A673 (cell line): ENCODE data around the gene BACH1. TPM values are rescaled to one million over a fixed set of nuclear protein-coding genes. Genes with fewer than 3 reads are reported as not detected.

ENCODE experiments used
- BruUV-seq: library from RNA; stranded (reverse); fragments of 400-500 nt; replicated peaks from 2 replicates; lab custom pipeline; 2021; lab: Mats Ljungman, UMichigan
- CTCF ChIA-PET: fragments of 300-600 bp; sonication (Branson Sonifier 250); formaldehyde crosslinking; loops from one replicate; lab custom pipeline; 2022; ENCODE audit warnings: antibody characterized with exemption; lab: Charles Lee
- POLR2A ChIA-PET: fragments of 300-600 bp; sonication (Branson Sonifier 250); formaldehyde crosslinking; loops from one replicate; lab custom pipeline; 2022; ENCODE audit warnings: antibody characterized with exemption; ENCODE audit not compliant: low non-redundant PET; lab: Charles Lee
- DNase-seq: peaks from one replicate; pipeline ENCODE4 v3.0.0-alpha.2; 2015; ENCODE audit warnings: low spot score
- H3K27ac ChIP-seq: fragments of 200-600 bp; sonication (generic); 2 replicates; pipeline ENCODE4 v1.5.1; 2016; ENCODE audit warnings: mixed run types, low read depth, mild to moderate bottlenecking, mixed read lengths, antibody characterized with exemption, low read length; ENCODE audit not compliant: poor library complexity, severe bottlenecking
- H3K27me3 ChIP-seq: fragments of 200-600 bp; sonication (generic); replicated peaks from 2 replicates; pipeline ENCODE4 v1.6.1; 2017; ENCODE audit warnings: mixed run types, low read depth, mild to moderate bottlenecking, mixed read lengths, antibody characterized with exemption, low read length; ENCODE audit not compliant: insufficient read depth, poor library complexity
- H3K36me3 ChIP-seq: fragments of 200-600 bp; sonication (generic); 2 replicates; pipeline ENCODE4 v1.6.1; 2016; ENCODE audit warnings: mixed run types, mild to moderate bottlenecking, mixed read lengths, antibody characterized with exemption, low read length; ENCODE audit not compliant: insufficient read depth, poor library complexity, severe bottlenecking
- H3K4me1 ChIP-seq: fragments of 200-600 bp; sonication (generic); 2 replicates; pipeline ENCODE4 v1.6.1; 2017; ENCODE audit warnings: mixed run types, mild to moderate bottlenecking, mixed read lengths, antibody characterized with exemption, low read length; ENCODE audit not compliant: insufficient read depth, poor library complexity, severe bottlenecking
- H3K4me3 ChIP-seq: fragments of 200-600 bp; sonication (generic); 2 replicates; pipeline ENCODE4 v1.5.1; 2016; ENCODE audit warnings: low read depth, mixed run types, mild to moderate bottlenecking, mixed read lengths, low read length; ENCODE audit not compliant: poor library complexity, severe bottlenecking
- H3K9me3 ChIP-seq: fragments of 200-600 bp; sonication (generic); 2 replicates; pipeline ENCODE4 v1.6.1; 2016; ENCODE audit warnings: mixed run types, low read depth, mild to moderate bottlenecking, mixed read lengths, antibody characterized with exemption, low read length; ENCODE audit not compliant: poor library complexity, severe bottlenecking
- EZH2 ChIP-seq: fragments of 200-600 bp; sonication (generic); IDR thresholded peaks from 2 replicates; pipeline ENCODE4 v1.6.1; 2017; ENCODE audit warnings: borderline replicate concordance, low read depth, mild to moderate bottlenecking, mixed read lengths, antibody characterized with exemption, low read length; ENCODE audit not compliant: poor library complexity, severe bottlenecking
- intact Hi-C: fragments of 100-400 bp; cut with micrococcal nuclease; formaldehyde crosslinking; loops from one replicate; pipeline ENCODE4 v1.10.0; 2022; ENCODE audit not compliant: unreplicated experiment
- total RNA-seq: library from RNA; stranded (reverse); gene quantifications from 2 replicates; pipeline ENCODE4 v1.2.3, GENCODE V29; 2021
- TF ChIP-seq, protein P1 (sequence below): fragments of 300-800, 200-600 bp; sonication (generic); conservative IDR thresholded peaks from 2 replicates; pipeline ENCODE4 v1.5.1; 2017; ENCODE audit warnings: low read depth, mild to moderate bottlenecking, antibody characterized with exemption, low read length, moderate library complexity, mixed read lengths

BACH1 gene
- total RNA-seq, 1 experiment from 2014 or later, result 103 TPM

DNA sequence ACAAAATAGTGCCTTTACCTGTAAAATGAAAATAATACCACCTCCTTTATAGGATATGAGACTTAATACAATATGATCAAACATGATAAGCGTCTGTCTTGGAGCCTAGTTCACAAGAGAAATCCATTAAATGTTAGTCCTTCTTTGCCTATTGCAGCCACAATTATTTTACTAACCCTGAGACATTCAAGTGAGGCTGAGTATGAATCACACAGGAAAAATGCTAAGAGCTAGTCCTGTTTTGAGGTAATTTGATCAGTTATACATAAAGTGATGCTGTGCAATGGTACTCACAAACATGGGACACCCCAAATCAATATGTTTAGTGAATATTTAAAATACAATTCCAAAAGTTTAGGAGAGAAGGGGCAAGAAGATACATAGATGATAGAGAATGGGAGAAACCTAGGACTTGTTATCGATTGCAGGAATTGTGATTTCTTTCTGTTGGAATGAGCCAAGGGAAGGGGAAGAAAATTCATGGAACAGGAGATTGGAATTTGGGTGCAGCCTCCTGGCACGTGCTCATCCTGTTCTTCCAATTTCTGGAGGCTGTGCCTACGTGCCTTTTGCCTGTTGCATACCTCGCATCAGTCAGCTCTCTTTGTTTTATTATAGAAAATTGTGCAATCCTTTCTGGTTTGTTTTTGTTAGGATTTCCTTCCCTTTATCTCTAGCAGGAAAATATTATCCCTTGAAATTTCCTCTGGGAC is 39.9 kb upstream of the BACH1 start:
- CTCF ChIA-PET, result no interaction called here
- DNase-seq, result no peak
- no peaks in the 10 kb centered on the region for H3K36me3 ChIP-seq
- H3K9me3 ChIP-seq, result peaks cover 9% of the 10 kb centered on the region
- no TSS peak for BruUV-seq
- H3K4me3 ChIP-seq, result no peak overlapping the region
- peaks cover 12% of the 10 kb centered on the region for H3K4me1 ChIP-seq
- TF ChIP-seq, protein P1, sequence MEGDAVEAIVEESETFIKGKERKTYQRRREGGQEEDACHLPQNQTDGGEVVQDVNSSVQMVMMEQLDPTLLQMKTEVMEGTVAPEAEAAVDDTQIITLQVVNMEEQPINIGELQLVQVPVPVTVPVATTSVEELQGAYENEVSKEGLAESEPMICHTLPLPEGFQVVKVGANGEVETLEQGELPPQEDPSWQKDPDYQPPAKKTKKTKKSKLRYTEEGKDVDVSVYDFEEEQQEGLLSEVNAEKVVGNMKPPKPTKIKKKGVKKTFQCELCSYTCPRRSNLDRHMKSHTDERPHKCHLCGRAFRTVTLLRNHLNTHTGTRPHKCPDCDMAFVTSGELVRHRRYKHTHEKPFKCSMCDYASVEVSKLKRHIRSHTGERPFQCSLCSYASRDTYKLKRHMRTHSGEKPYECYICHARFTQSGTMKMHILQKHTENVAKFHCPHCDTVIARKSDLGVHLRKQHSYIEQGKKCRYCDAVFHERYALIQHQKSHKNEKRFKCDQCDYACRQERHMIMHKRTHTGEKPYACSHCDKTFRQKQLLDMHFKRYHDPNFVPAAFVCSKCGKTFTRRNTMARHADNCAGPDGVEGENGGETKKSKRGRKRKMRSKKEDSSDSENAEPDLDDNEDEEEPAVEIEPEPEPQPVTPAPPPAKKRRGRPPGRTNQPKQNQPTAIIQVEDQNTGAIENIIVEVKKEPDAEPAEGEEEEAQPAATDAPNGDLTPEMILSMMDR, result no peak
- no peak for TF ChIP-seq EZH2
- intact Hi-C loops, result no loop called here
- POLR2A ChIA-PET, result no interaction called here
- H3K27me3 ChIP-seq, result no peaks in the 10 kb centered on the region
- no peak overlapping the region for H3K27ac ChIP-seq

DNA sequence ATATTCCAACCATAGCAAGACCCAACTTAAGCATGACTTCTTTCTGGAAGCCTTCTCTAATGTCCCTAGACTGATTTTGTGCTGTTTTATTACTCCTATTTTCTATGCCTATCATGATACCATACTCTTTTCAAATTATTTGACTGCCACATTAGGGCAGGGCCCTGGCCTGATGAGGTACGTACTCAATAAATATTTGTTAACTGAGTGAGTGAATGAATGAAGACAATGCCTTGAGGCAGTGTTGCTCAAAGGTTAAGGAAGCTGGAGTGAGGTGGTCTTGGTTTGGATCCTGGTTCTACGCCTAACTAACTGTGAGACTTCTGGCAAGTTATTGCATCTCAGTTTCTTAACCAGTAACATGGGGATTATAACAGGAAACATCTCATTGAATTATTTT is 38.3 kb upstream of the BACH1 start:
- Histone ChIP-seq H3K9me3 (no peaks in the 10 kb centered on the region), H3K36me3 (no peaks in the 10 kb centered on the region), H3K27me3 (no peaks in the 10 kb centered on the region), H3K27ac (no peak overlapping the region), H3K4me1 (peaks cover 12% of the 10 kb centered on the region), H3K4me3 (no peak overlapping the region)
- BruUV-seq, result no TSS peak
- POLR2A ChIA-PET, result no interaction called here
- intact Hi-C loops, result no loop called here
- no peak for TF ChIP-seq EZH2
- TF ChIP-seq, protein P1, result no peak
- CTCF ChIA-PET, result no interaction called here
- no peak for DNase-seq

DNA sequence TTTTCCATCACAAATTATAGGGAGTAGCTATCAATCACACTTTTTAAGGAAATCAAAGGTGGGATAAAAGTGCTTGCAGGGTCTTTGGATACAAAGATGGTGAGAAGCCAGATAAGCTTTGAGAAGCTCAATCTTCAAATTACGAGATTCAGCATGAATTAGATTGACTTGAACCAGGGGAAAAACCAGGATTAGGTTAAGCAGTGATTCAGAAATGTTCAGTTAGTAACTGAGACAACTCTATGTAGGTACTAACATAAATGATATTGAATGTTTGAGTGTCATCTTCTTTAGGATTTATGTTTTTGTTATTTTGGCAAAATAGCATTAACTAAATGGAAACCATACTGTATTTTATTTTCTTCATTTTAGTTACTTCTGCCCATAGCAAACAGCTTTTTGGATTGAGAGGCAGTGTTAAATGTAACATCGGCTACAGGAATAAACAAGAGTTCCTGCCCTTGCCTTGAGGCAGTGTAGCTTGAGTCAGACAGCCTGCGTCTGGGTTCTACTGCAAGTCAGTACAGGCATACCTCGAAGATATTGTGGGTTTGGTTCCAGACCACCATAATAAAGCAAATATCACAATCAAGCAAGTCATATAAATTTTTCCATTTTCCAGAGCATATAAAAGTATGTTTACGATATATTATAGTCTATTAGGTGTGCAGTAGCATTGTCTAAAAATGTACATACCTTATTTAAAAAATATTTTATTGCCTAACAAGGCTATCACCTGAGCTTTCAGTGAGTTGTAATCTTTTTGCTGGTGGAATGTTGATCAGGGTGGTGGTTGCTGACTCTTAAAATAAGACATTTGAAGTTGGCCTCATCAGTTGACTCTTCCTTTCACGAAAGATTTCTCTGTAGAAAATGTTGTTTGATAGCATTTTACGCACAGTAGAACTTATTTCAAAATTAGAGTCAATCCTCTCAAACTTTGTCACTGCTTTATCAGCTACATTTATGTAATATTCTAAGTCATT is 36.9 kb upstream of the BACH1 start:
- intact Hi-C loops, result no loop called here
- BruUV-seq, result no TSS peak
- Histone ChIP-seq H3K36me3 (no peaks in the 10 kb centered on the region), H3K4me3 (no peak overlapping the region), H3K9me3 (no peaks in the 10 kb centered on the region), H3K27me3 (no peaks in the 10 kb centered on the region), H3K4me1 (peaks cover 8% of the 10 kb centered on the region), H3K27ac (no peak overlapping the region)
- no peak for TF ChIP-seq EZH2
- TF ChIP-seq, protein P1, result no peak
- ChIA-PET POLR2A (no interaction called here), CTCF (no interaction called here)
- no peak for DNase-seq
